Esophagus muscularis mucosa (tissue), 3 donors: ENCODE measurements around the gene AMIGO1.

Source experiments
- POLR2A ChIP-seq: fragments of 450-650 bp; IDR thresholded peaks from one replicate; pipeline ENCODE4 v1.6.1; 2017; ENCODE audit warnings: antibody characterized with exemption, moderate library complexity, mild to moderate bottlenecking, low read depth
- POLR2AphosphoS5 ChIP-seq, 2 donors: sonication (generic); formaldehyde crosslinking; IDR thresholded peaks; one replicate each; pipeline ENCODE4 v1.6.1; 2017; ENCODE audit warnings: antibody characterized with exemption in 2 of 2
- TF ChIP-seq, protein P1 (sequence below), 3 experiments: fragments of 200-600 bp in 2 of 3; fragments of 450-650 bp in 1 of 3; sonication (generic) in 2 of 3; IDR thresholded peaks; one replicate each; pipeline ENCODE4 v1.5.1; 2017 to 2019; ENCODE audit warnings: antibody characterized with exemption in 3 of 3, mild to moderate bottlenecking in 2 of 3, moderate library complexity in 1 of 3

DNA sequence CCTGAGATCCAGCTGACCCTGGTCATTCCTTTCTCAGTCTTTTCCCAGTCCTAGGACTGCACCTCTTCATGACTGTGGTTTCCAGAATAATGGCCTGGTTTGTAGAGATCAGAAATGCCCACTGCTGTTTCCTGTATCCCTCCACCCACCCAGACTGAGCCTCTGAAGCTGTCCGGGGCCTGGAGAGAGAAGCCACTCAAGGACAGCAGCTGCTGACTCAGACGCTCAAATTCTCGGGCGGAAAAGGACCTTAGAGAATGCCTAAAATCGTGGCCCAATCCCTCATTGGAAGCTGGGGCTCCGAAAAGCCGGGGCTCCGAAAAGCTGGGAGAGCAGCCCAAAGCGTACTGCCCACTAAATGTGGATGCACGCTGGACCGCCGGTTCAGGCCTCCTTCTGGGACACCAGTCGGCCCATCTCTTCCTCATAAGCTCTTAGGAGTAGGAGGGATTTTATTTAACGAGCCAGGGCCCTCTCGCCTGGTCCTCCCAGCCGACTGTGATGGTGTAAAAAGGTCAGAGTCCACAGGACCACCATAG is 22.4 kb upstream of the AMIGO1 start:
- TF ChIP-seq POLR2AphosphoS5 (IDR thresholded peaks at IDR 0.05) (no peak), POLR2A (no peak)
- TF ChIP-seq, protein P1, sequence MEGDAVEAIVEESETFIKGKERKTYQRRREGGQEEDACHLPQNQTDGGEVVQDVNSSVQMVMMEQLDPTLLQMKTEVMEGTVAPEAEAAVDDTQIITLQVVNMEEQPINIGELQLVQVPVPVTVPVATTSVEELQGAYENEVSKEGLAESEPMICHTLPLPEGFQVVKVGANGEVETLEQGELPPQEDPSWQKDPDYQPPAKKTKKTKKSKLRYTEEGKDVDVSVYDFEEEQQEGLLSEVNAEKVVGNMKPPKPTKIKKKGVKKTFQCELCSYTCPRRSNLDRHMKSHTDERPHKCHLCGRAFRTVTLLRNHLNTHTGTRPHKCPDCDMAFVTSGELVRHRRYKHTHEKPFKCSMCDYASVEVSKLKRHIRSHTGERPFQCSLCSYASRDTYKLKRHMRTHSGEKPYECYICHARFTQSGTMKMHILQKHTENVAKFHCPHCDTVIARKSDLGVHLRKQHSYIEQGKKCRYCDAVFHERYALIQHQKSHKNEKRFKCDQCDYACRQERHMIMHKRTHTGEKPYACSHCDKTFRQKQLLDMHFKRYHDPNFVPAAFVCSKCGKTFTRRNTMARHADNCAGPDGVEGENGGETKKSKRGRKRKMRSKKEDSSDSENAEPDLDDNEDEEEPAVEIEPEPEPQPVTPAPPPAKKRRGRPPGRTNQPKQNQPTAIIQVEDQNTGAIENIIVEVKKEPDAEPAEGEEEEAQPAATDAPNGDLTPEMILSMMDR (IDR thresholded peaks at IDR 0.05) = no peak
